ENCODE measurements around the gene ZNF738. TPM values are rescaled to one million over a fixed set of nuclear protein-coding genes. Genes with fewer than 3 reads are reported as not detected.
"Not testable (repeated sequence)": the region's sequence is repeated elsewhere in the genome, so short reads cannot be mapped to it uniquely, and the experiment has no call there.

ZNF738 gene
- total RNA-seq, 1 donor from 2014 or later = 1.5 TPM

DNA sequence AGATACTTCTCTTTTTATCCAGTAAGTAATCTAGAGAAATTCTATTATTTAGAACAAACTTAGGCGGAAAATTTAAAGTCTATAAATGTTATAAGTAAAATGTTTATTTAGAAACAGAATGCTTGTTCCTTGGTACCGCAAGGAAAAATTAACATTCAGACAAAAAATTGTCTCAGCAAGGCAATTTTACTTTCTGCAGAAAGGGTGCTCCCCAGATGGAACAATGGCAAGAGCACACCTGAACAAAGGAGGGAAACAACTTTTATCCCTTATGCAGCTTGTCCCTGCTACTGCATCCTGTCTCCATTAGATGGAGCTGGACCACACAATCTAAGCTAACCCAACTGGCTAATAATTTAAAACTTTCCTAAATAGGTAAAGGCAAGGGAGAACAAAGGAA, 23.1 kb upstream of the ZNF738 start:
- Histone ChIP-seq H3K27me3 (no peaks in the 10 kb centered on the region), H3K9me3 (peaks cover 0 to 32% of the 10 kb centered on the region in 2 donors), H3K4me3 (no peak overlapping the region), H3K36me3 (no peaks in the 10 kb centered on the region), H3K27ac (no peak overlapping the region), H3K4me1 (no peaks in the 10 kb centered on the region)
- intact Hi-C loops (cut with DNase I) = no loop called here
- TF ChIP-seq, protein P1, sequence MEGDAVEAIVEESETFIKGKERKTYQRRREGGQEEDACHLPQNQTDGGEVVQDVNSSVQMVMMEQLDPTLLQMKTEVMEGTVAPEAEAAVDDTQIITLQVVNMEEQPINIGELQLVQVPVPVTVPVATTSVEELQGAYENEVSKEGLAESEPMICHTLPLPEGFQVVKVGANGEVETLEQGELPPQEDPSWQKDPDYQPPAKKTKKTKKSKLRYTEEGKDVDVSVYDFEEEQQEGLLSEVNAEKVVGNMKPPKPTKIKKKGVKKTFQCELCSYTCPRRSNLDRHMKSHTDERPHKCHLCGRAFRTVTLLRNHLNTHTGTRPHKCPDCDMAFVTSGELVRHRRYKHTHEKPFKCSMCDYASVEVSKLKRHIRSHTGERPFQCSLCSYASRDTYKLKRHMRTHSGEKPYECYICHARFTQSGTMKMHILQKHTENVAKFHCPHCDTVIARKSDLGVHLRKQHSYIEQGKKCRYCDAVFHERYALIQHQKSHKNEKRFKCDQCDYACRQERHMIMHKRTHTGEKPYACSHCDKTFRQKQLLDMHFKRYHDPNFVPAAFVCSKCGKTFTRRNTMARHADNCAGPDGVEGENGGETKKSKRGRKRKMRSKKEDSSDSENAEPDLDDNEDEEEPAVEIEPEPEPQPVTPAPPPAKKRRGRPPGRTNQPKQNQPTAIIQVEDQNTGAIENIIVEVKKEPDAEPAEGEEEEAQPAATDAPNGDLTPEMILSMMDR (IDR thresholded peaks at IDR 0.05) = no peak
- no peak for DNase-seq (ENCODE audit: low spot score in 2 of 2)

DNA sequence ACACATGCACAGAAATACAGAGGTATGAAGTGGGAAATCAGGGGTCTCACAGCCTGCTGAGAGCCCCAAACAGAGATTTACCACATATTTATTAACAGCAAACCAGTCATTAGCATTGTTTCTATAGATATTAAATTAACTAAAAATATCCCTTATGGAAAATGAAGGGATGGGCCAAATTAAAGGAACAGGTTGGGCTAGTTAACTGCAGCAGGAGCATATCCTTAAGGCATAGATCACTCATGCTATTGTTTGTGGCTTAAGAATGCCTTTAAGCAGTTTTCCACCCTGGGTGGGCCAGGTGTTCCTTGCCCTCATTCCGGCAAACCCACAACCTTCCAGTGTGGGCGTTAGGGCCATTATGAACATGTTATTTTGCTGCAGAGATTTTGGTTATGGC, 14.0 kb upstream of the ZNF738 start:
- H3K4me1 ChIP-seq; H3K27me3 ChIP-seq; intact Hi-C loops (cut with DNase I); H3K9me3 ChIP-seq; H3K4me3 ChIP-seq; DNase-seq (ENCODE audit: low spot score in 2 of 2); H3K36me3 ChIP-seq; H3K27ac ChIP-seq: not testable (repeated sequence)

DNA sequence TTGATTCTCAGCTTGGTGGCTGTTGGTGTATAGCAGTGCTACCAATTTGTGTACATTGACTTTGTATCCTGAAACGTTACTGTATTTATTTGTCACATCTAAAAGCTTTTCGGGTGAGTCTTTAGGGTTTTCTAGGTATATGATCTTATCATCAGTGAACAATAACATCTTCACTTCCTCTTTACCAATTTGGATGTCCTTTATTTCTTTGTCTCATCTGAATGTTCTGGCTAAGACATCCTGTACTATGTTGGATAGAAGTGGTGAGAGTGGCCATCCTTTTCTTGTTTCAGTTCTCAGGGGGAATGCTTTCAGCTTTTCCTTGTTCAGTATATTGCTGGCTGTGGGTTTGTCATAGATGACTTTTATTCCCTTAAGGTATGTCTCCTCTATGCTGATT, 6.0 kb upstream of the ZNF738 start:
- no peaks in the 10 kb centered on the region for H3K4me1 ChIP-seq
- no peak overlapping the region for H3K4me3 ChIP-seq
- DNase-seq (ENCODE audit: low spot score in 2 of 2) = no peak
- no peaks in the 10 kb centered on the region for H3K36me3 ChIP-seq
- TF ChIP-seq, protein P1 (IDR thresholded peaks at IDR 0.05) = no peak
- peaks cover 0 to 9% of the 10 kb centered on the region in 2 donors for H3K9me3 ChIP-seq
- H3K27ac ChIP-seq = no peak overlapping the region
- intact Hi-C loops (cut with DNase I) = no loop called here
- H3K27me3 ChIP-seq = no peaks in the 10 kb centered on the region

DNA sequence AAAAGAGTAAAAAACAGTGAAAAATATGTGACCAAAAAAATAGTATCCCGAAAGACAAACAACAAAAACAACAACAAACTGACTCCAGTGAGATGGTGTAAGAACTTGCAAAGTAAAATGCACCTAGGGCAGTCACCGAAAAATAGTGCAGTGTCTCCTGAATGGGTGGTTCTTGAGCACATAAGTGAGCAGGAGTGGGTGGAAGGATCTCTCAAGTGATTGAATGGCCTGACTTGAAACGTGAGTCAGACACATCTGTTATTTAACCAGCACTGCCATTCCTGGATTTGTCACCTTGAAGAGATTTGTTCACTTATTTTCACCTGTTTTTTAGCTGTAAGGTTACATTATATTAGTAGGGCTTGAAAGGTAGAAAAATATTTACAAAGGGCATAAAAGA, 3.5 kb downstream of the ZNF738 start:
- TF ChIP-seq, protein P1 (IDR thresholded peaks at IDR 0.05) = no peak
- H3K9me3 ChIP-seq = no peaks in the 10 kb centered on the region
- H3K27ac ChIP-seq = no peak overlapping the region
- H3K4me3 ChIP-seq = no peak overlapping the region
- peaks cover 0 to 3% of the 10 kb centered on the region in 2 donors for H3K36me3 ChIP-seq
- H3K4me1 ChIP-seq = no peaks in the 10 kb centered on the region
- intact Hi-C loops (cut with DNase I) = no loop called here
- H3K27me3 ChIP-seq = no peaks in the 10 kb centered on the region
- DNase-seq (ENCODE audit: low spot score in 2 of 2) = no peak

DNA sequence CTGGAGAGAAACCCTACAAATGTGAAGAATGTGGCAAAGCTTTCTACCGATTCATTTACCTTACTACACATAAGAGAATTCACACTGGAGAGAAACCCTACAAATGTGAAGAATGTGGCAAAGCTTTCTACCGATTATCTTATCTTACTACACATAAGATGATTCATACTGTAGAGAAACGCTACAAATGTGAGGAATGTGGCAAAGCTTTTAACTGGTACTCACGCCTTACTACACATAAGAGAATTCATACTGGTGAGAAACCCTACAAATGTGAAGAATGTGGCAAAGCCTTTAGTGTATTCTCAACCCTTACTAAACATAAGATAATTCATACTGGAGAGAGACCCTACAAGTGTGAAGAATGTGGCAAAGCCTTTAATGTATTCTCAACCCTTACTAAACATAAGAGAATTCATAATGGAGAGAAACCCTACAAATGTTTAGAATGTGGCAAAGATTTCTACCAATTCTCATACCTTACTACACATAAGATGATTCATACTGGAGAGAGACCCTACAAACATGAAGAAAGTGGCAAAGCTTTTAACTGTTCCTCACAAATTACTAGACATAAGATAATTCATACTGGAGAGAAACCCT, 25.3 kb downstream of the ZNF738 start:
- DNase-seq (ENCODE audit: low spot score in 2 of 2) = no peak
- intact Hi-C loops (cut with DNase I) = no loop called here
- TF ChIP-seq, protein P1 (IDR thresholded peaks at IDR 0.05) = no peak
- H3K27ac ChIP-seq = no peak overlapping the region
- H3K36me3 ChIP-seq = peaks cover 14 to 18% of the 10 kb centered on the region in 2 donors
- no peaks in the 10 kb centered on the region for H3K4me1 ChIP-seq
- no peak overlapping the region for H3K4me3 ChIP-seq
- no peaks in the 10 kb centered on the region for H3K27me3 ChIP-seq
- H3K9me3 ChIP-seq = peaks cover 56 to 98% of the 10 kb centered on the region in 2 donors

DNA sequence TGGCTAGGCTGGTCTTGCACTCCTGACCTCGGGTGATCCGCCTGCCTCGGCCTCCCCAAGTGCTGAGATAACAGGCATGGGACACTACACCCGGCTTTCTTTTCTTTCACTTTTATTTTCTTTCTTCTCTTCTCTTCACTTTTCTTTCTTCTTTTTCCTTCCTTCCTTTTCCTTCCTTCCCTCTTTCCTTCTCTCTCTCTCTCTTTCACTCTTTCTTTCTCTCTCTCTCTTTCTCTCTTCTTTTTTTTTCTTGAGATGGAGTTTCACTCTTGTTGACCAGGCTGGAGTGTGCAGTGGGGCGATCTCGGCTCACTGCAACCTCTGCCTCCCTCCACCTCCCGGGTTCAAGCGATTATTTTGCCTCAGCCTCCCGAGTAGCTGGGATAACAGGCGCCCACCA, 37.3 kb downstream of the ZNF738 start:
- peaks cover 3 to 10% of the 10 kb centered on the region in 2 donors for H3K4me1 ChIP-seq
- peaks cover 0 to 2% of the 10 kb centered on the region in 2 donors for H3K9me3 ChIP-seq
- peaks cover 0 to 2% of the 10 kb centered on the region in 2 donors for H3K36me3 ChIP-seq
- no peaks in the 10 kb centered on the region for H3K27me3 ChIP-seq
- no peak overlapping the region for H3K27ac ChIP-seq
- TF ChIP-seq, protein P1 (IDR thresholded peaks at IDR 0.05) = no peak
- DNase-seq (ENCODE audit: low spot score in 2 of 2) = no peak
- intact Hi-C loops (cut with DNase I) = loop anchor here (2.0 to 10.0 kb wide), 7 partner anchors 39 to 459 kb away; partner anchors contain the start of genes ZNF100, ZNF429, ZNF431 and ZNF708
- peak overlapping the region in 1 of 2 donors; percentile 84 for H3K4me3 ChIP-seq

All from ascending aorta (tissue), 2 donors.